Vagina (tissue), 2 donors: ENCODE results near the gene ASB3. TPM values are rescaled to one million over a fixed set of nuclear protein-coding genes. Genes with fewer than 3 reads are reported as not detected.

Experiments used
- DNase-seq, 2 donors: peaks; one replicate each; pipeline ENCODE4 v3.0.0-alpha.2; 2017; ENCODE audit errors: extremely low spot score in 2 of 2
- H3K27ac ChIP-seq: fragments of 200-600 bp; sonication (generic); one replicate; pipeline ENCODE4 v1.5.1; 2019
- H3K27me3 ChIP-seq: fragments of 200-600 bp; sonication (generic); one replicate; pipeline ENCODE4 v1.5.1; 2019
- H3K36me3 ChIP-seq, 2 donors: fragments of 200-600 bp; sonication (generic); one replicate each; pipeline ENCODE4 v1.5.1; 2017 to 2019
- H3K4me1 ChIP-seq: fragments of 200-600 bp; sonication (generic); one replicate; pipeline ENCODE4 v1.5.1; 2019
- H3K4me3 ChIP-seq, 2 donors: fragments of 200-600 bp; sonication (generic); 1 replicate in 1 of 2; 2 replicates in 1 of 2; pipeline ENCODE4 v1.5.1; 2016 to 2019
- H3K9me3 ChIP-seq: fragments of 200-600 bp; sonication (generic); one replicate; pipeline ENCODE4 v1.5.1; 2019
- POLR2A ChIP-seq, 2 donors: fragments of 450-650 bp; IDR thresholded peaks; one replicate each; pipeline ENCODE4 v1.6.1; 2017; ENCODE audit warnings: antibody characterized with exemption in 2 of 2, mild to moderate bottlenecking in 2 of 2, moderate library complexity in 2 of 2
- POLR2AphosphoS5 ChIP-seq, 2 donors: sonication (generic); formaldehyde crosslinking; IDR thresholded peaks; one replicate each; pipeline ENCODE4 v1.9.0; 2017; ENCODE audit warnings: antibody characterized with exemption in 2 of 2, mild to moderate bottlenecking in 2 of 2, low read depth in 1 of 2; ENCODE audit not compliant: insufficient read depth in 1 of 2
- intact Hi-C: fragments of 100-400 bp; cut with DNase I; formaldehyde crosslinking; loops from one replicate; pipeline ENCODE4 v1.15.1; 2023
- total RNA-seq: library from RNA; depleted of rRNA; stranded (reverse); fragments of >200 nt; gene quantifications from one replicate; pipeline ENCODE4 v1.2.3, GENCODE V29; 2016
- TF ChIP-seq, protein P1 (sequence below), 3 experiments: fragments of 450-650 bp in 2 of 3; fragments of 200-600 bp in 1 of 3; sonication (generic) in 1 of 3; IDR thresholded peaks; one replicate each; pipeline ENCODE4 v1.5.1; 2017 to 2019; ENCODE audit warnings: antibody characterized with exemption in 3 of 3, mild to moderate bottlenecking in 2 of 3, moderate library complexity in 2 of 3

Gene ASB3
- total RNA-seq, 1 donor from 2014 or later = 13.5 TPM

DNA sequence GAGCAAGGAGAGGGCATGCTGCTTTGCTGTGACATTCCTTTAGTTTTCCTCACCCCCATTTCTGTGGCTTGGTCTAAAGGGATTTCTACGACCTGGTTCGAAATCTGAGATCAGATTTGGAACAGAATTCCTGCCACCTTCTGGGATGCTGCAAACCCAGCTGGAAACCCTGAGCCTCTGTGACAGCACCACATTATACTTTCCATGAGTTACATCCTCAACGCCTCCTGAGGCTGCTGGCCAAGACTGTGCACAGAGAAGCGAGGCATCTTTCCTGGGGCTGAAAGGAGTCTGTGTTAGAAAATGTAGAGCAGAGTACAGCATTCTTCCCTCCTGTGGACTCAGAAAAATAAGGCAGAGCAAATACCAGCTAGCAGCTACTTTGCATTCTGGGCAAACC lies 157.3 kb downstream of the ASB3 start:
- TF ChIP-seq, protein P1, sequence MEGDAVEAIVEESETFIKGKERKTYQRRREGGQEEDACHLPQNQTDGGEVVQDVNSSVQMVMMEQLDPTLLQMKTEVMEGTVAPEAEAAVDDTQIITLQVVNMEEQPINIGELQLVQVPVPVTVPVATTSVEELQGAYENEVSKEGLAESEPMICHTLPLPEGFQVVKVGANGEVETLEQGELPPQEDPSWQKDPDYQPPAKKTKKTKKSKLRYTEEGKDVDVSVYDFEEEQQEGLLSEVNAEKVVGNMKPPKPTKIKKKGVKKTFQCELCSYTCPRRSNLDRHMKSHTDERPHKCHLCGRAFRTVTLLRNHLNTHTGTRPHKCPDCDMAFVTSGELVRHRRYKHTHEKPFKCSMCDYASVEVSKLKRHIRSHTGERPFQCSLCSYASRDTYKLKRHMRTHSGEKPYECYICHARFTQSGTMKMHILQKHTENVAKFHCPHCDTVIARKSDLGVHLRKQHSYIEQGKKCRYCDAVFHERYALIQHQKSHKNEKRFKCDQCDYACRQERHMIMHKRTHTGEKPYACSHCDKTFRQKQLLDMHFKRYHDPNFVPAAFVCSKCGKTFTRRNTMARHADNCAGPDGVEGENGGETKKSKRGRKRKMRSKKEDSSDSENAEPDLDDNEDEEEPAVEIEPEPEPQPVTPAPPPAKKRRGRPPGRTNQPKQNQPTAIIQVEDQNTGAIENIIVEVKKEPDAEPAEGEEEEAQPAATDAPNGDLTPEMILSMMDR (IDR thresholded peaks at IDR 0.05) = no peak
- TF ChIP-seq POLR2AphosphoS5 (IDR thresholded peaks at IDR 0.05; ENCODE audit: insufficient read depth in 1 of 2, low read depth in 1 of 2) (no peak), POLR2A (IDR thresholded peaks at IDR 0.05) (no peak)
- DNase-seq = no peak
- Histone ChIP-seq H3K36me3 (no peaks in the 10 kb centered on the region), H3K27me3 (no peaks in the 10 kb centered on the region), H3K9me3 (no peaks in the 10 kb centered on the region), H3K27ac (no peak overlapping the region), H3K4me1 (no peaks in the 10 kb centered on the region), H3K4me3 (no peak overlapping the region)
- intact Hi-C loops = no loop called here

DNA sequence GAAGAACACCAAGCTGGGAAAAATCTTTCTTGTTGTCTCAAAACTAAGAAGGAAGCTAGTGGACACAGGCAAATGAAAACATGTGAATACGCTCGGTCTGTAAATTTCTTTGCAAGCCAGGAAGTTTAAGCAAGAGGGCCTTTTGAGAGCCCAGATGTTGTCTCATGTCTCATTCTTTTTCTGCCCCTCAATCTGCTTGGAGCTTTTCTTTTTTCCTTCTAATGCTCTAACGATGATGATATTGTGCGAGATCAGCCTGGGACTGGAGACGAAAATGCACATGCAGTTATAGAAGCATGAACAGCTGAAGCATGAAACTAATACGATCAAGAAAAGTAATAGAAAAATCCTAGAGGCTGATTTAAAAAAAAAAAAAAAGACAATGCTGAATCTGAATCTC lies 157.8 kb downstream of the ASB3 start:
- Histone ChIP-seq H3K9me3 (no peaks in the 10 kb centered on the region), H3K36me3 (no peaks in the 10 kb centered on the region), H3K4me1 (no peaks in the 10 kb centered on the region), H3K27me3 (no peaks in the 10 kb centered on the region), H3K4me3 (no peak overlapping the region), H3K27ac (no peak overlapping the region)
- intact Hi-C loops = no loop called here
- TF ChIP-seq POLR2AphosphoS5 (IDR thresholded peaks at IDR 0.05; ENCODE audit: insufficient read depth in 1 of 2, low read depth in 1 of 2) = no peak
- TF ChIP-seq, protein P1 (IDR thresholded peaks at IDR 0.05) = no peak
- TF ChIP-seq POLR2A (IDR thresholded peaks at IDR 0.05) = no peak
- DNase-seq = no peak

DNA sequence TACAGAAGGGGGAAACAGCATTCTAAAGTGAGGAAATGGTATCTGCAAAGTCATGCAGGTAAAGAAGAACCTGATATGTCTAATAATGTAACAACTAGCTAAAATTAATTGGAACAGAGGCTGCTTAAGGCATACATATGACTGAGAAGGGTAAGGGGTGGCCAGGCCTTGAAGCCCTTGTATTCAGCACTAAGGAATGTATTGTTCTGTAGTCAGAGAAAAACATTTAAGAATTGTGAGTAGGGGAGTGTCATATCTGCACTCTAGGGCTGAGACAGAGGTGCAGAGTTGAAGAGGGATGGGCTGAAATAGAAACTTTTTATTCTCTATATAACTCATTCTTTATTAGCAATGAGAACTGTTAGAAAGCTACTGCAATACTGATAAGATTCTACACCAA lies 164.6 kb downstream of the ASB3 start:
- no peaks in the 10 kb centered on the region for H3K4me1 ChIP-seq
- no peaks in the 10 kb centered on the region for H3K9me3 ChIP-seq
- H3K36me3 ChIP-seq = no peaks in the 10 kb centered on the region
- no peaks in the 10 kb centered on the region for H3K27me3 ChIP-seq
- TF ChIP-seq, protein P1 (IDR thresholded peaks at IDR 0.05) = no peak
- no peak for TF ChIP-seq POLR2AphosphoS5 (IDR thresholded peaks at IDR 0.05; ENCODE audit: insufficient read depth in 1 of 2, low read depth in 1 of 2)
- no peak for TF ChIP-seq POLR2A (IDR thresholded peaks at IDR 0.05)
- DNase-seq = no peak
- no peak overlapping the region for H3K27ac ChIP-seq
- H3K4me3 ChIP-seq = no peak overlapping the region
- intact Hi-C loops = no loop called here

DNA sequence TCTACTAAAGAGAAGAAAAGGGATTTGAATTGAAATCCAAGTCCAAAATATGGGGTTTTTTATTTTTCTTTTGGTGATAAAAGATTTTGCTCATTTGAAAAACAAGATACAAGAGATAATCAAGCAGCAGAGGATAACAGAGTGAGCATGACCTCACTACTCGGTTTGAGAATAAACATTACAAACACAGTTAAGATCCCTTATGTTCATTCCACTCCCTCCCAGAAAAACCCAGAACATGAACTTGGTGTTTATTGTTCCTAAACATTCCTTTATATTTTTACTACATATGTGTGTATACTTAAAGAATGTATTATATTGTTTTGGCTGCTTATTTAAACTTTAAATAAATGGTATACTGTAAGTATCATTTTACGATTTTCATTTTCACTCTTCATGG lies 165.8 kb downstream of the ASB3 start:
- TF ChIP-seq, protein P1 (IDR thresholded peaks at IDR 0.05) = no peak
- TF ChIP-seq POLR2A (IDR thresholded peaks at IDR 0.05) = no peak
- no peak for TF ChIP-seq POLR2AphosphoS5 (IDR thresholded peaks at IDR 0.05; ENCODE audit: insufficient read depth in 1 of 2, low read depth in 1 of 2)
- no peak overlapping the region for H3K27ac ChIP-seq
- no peak for DNase-seq
- H3K4me1 ChIP-seq = no peaks in the 10 kb centered on the region
- no peak overlapping the region for H3K4me3 ChIP-seq
- intact Hi-C loops = no loop called here
- no peaks in the 10 kb centered on the region for H3K27me3 ChIP-seq
- H3K36me3 ChIP-seq = no peaks in the 10 kb centered on the region
- no peaks in the 10 kb centered on the region for H3K9me3 ChIP-seq

Other genes starting within 250 kb of the ASB3 start
- 1.7 TPM for gene CHAC2, start 19.1 kb downstream of the ASB3 start, total RNA-seq
- 84.5 TPM for gene ERLEC1, start 91 bp upstream of the ASB3 start, total RNA-seq
- gene GPR75, start 73.0 kb upstream of the ASB3 start, total RNA-seq = 5.4 TPM
- 71.2 TPM for gene PSME4, start 184.0 kb upstream of the ASB3 start, total RNA-seq